ENCODE measurements around the gene CDKN1C. TPM values are rescaled to one million over a fixed set of nuclear protein-coding genes. Genes with fewer than 3 reads are reported as not detected.

CDKN1C gene
- polyA plus RNA-seq, 1 donor from 2014 or later: 36.7 TPM

DNA sequence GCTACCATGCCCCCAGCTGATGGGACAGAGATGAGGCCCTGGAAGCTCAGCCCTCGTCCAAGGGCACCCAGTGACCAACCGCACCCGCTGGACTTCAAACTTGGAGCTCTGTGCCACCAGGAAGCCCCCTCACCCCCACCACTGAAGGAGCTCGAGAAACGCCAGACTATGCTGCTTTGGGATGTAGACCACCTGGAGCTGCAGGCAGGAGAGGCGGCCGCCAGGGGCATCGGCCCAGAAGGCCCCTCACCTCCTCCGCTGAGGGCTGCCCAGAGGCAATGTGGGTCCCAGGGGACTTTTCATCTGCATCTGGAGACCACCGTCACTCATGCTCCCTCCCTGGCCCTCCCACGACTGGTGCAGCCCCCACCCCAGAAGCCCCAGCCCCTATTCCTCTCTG is 28.3 kb downstream of the CDKN1C start:
- Histone ChIP-seq H3K9me2 (ENCODE audit: insufficient read depth, low read length) (no peaks in the 10 kb centered on the region), H3K36me3 (ENCODE audit: insufficient read depth, low read length) (no peaks in the 10 kb centered on the region), H3K79me2 (replicated peaks; ENCODE audit: insufficient read depth, low read length) (no peaks in the 10 kb centered on the region), H3K27me3 (ENCODE audit: insufficient read depth, low read depth, low read length) (no peaks in the 10 kb centered on the region), H3K4me2 (ENCODE audit: low read length) (no peak overlapping the region), H3K27ac (ENCODE audit: low read length) (no peak overlapping the region), H3F3A (ENCODE audit: insufficient read depth, low read length, poor library complexity, severe bottlenecking) (no peaks in the 10 kb centered on the region), H3K4me3 (ENCODE audit: low read length) (no peak overlapping the region), H4K20me1 (ENCODE audit: insufficient read depth) (no peaks in the 10 kb centered on the region), H3K9me3 (ENCODE audit: low read length) (no peaks in the 10 kb centered on the region), H2AFZ (ENCODE audit: low read depth, low read length) (no peak overlapping the region), H3K9ac (ENCODE audit: low read length) (no peak overlapping the region)
- TF ChIP-seq SMC3 (conservative IDR thresholded peaks at IDR 0.05; ENCODE audit: poor library complexity) (no peak), RAD21 (conservative IDR thresholded peaks at IDR 0.05) (no peak), POLR2AphosphoS5 (IDR thresholded peaks at IDR 0.05) (no peak), EZH2 (IDR thresholded peaks at IDR 0.05; ENCODE audit: borderline replicate concordance, insufficient read depth, low read length, poor library complexity, severe bottlenecking) (no peak), TAF1 (IDR thresholded peaks at IDR 0.05; ENCODE audit: low read depth) (no peak), EP300 (conservative IDR thresholded peaks at IDR 0.05; ENCODE audit: poor library complexity, severe bottlenecking) (no peak), MXI1 (conservative IDR thresholded peaks at IDR 0.05; ENCODE audit: poor library complexity, severe bottlenecking) (no peak)
- TF ChIP-seq, protein P1, sequence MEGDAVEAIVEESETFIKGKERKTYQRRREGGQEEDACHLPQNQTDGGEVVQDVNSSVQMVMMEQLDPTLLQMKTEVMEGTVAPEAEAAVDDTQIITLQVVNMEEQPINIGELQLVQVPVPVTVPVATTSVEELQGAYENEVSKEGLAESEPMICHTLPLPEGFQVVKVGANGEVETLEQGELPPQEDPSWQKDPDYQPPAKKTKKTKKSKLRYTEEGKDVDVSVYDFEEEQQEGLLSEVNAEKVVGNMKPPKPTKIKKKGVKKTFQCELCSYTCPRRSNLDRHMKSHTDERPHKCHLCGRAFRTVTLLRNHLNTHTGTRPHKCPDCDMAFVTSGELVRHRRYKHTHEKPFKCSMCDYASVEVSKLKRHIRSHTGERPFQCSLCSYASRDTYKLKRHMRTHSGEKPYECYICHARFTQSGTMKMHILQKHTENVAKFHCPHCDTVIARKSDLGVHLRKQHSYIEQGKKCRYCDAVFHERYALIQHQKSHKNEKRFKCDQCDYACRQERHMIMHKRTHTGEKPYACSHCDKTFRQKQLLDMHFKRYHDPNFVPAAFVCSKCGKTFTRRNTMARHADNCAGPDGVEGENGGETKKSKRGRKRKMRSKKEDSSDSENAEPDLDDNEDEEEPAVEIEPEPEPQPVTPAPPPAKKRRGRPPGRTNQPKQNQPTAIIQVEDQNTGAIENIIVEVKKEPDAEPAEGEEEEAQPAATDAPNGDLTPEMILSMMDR (IDR thresholded peaks at IDR 0.05; ENCODE audit: poor library complexity, severe bottlenecking): no peak
- TF ChIP-seq, protein P2, sequence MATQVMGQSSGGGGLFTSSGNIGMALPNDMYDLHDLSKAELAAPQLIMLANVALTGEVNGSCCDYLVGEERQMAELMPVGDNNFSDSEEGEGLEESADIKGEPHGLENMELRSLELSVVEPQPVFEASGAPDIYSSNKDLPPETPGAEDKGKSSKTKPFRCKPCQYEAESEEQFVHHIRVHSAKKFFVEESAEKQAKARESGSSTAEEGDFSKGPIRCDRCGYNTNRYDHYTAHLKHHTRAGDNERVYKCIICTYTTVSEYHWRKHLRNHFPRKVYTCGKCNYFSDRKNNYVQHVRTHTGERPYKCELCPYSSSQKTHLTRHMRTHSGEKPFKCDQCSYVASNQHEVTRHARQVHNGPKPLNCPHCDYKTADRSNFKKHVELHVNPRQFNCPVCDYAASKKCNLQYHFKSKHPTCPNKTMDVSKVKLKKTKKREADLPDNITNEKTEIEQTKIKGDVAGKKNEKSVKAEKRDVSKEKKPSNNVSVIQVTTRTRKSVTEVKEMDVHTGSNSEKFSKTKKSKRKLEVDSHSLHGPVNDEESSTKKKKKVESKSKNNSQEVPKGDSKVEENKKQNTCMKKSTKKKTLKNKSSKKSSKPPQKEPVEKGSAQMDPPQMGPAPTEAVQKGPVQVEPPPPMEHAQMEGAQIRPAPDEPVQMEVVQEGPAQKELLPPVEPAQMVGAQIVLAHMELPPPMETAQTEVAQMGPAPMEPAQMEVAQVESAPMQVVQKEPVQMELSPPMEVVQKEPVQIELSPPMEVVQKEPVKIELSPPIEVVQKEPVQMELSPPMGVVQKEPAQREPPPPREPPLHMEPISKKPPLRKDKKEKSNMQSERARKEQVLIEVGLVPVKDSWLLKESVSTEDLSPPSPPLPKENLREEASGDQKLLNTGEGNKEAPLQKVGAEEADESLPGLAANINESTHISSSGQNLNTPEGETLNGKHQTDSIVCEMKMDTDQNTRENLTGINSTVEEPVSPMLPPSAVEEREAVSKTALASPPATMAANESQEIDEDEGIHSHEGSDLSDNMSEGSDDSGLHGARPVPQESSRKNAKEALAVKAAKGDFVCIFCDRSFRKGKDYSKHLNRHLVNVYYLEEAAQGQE (IDR thresholded peaks at IDR 0.05; ENCODE audit: borderline replicate concordance): no peak

DNA sequence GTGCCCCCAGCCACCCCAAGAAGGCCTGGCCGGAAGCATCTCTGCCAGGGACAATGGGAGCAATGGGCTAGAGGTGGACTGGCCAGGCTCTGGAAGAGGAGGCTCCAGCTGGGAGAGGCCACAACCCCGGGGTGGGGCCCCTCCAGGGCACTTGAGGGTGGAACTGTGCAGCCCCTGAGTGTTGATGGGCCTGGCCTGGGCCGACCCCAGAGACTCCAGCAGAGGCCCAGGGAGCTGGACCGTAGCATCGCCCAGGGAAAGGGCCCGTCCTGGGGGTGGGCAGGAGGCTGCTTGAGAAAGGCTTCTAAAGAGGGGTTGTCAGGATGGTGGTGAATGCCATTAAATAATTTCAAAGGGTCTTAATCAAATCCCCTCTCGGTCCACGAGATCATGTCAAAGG is 30.4 kb downstream of the CDKN1C start:
- Histone ChIP-seq H3F3A (ENCODE audit: insufficient read depth, low read length, poor library complexity, severe bottlenecking) (no peaks in the 10 kb centered on the region), H3K27me3 (ENCODE audit: insufficient read depth, low read depth, low read length) (no peaks in the 10 kb centered on the region), H3K4me3 (ENCODE audit: low read length) (no peak overlapping the region), H3K36me3 (ENCODE audit: insufficient read depth, low read length) (no peaks in the 10 kb centered on the region), H3K27ac (ENCODE audit: low read length) (no peak overlapping the region), H3K9ac (ENCODE audit: low read length) (no peak overlapping the region), H3K9me3 (ENCODE audit: low read length) (no peaks in the 10 kb centered on the region), H3K79me2 (replicated peaks; ENCODE audit: insufficient read depth, low read length) (no peaks in the 10 kb centered on the region), H3K4me2 (ENCODE audit: low read length) (no peak overlapping the region), H3K9me2 (ENCODE audit: insufficient read depth, low read length) (no peaks in the 10 kb centered on the region), H2AFZ (ENCODE audit: low read depth, low read length) (no peak overlapping the region), H4K20me1 (ENCODE audit: insufficient read depth) (no peaks in the 10 kb centered on the region)
- TF ChIP-seq MXI1 (conservative IDR thresholded peaks at IDR 0.05; ENCODE audit: poor library complexity, severe bottlenecking): no peak
- TF ChIP-seq, protein P1 (IDR thresholded peaks at IDR 0.05; ENCODE audit: poor library complexity, severe bottlenecking): no peak
- TF ChIP-seq TAF1 (IDR thresholded peaks at IDR 0.05; ENCODE audit: low read depth): no peak
- TF ChIP-seq RAD21 (conservative IDR thresholded peaks at IDR 0.05): no peak
- no peak for TF ChIP-seq SMC3 (conservative IDR thresholded peaks at IDR 0.05; ENCODE audit: poor library complexity)
- TF ChIP-seq, protein P2 (IDR thresholded peaks at IDR 0.05; ENCODE audit: borderline replicate concordance): no peak

Measured in neural cell (in vitro differentiated cells).